ENCODE data around the gene ADCY2. TPM values are rescaled to one million over a fixed set of nuclear protein-coding genes. Genes with fewer than 3 reads are reported as not detected.

ADCY2 gene
- total and polyA plus RNA-seq, 9 of the 15 experiments (the other 6 are each of a cell fraction or from before 2014, with no cell fraction given): 0.01 to 0.15 (median 0.03) TPM; not detected in 5

GRCh38 chr5:7794823-7795222 is 398.9 kb downstream of the ADCY2 start:
- Histone ChIP-seq H4K20me1 (replicated peaks; ENCODE audit: control insufficient read depth, insufficient read depth, low read length) (no peaks in the 10 kb centered on the region), H2AFZ (ENCODE audit: low read depth, low read length) (no peak overlapping the region), H3K4me1 (replicated peaks in 1 of 2; ENCODE audit: control insufficient read depth in 2 of 2, insufficient read depth in 2 of 2, low read length in 2 of 2) (no peaks in the 10 kb centered on the region), H3K9me1 (ENCODE audit: control insufficient read depth, insufficient read depth, low read length) (no peaks in the 10 kb centered on the region), H3K9me3 (replicated peaks; ENCODE audit: control insufficient read depth, insufficient read depth, low read depth, low read length) (no peaks in the 10 kb centered on the region), H3K4me2 (ENCODE audit: insufficient read depth, low read length) (no peak overlapping the region), H3K4me3 (no peak overlapping the region), H3K27ac (ENCODE audit: extremely low read depth, low read depth, low read length) (no peak overlapping the region), H3K9ac (ENCODE audit: insufficient read depth in 1 of 2, low read depth in 2 of 2, low read length in 2 of 2) (no peak overlapping the region), H3K27me3 (ENCODE audit: control insufficient read depth in 2 of 2, insufficient read depth in 2 of 2, low read length in 2 of 2) (peaks cover 8 to 37% of the 10 kb centered on the region in 2 experiments; a peak in 4 of 5 replicates), H3K36me3 (ENCODE audit: control insufficient read depth, insufficient read depth, low read length) (no peaks in the 10 kb centered on the region), H3K79me2 (ENCODE audit: control insufficient read depth, insufficient read depth, low read length) (no peaks in the 10 kb centered on the region)
- no peak for DNase-seq (ENCODE audit: extremely low read depth in 1 of 4, low spot score in 3 of 4)
- no peak for FAIRE-seq
- intact Hi-C loops (cut with micrococcal nuclease) (no loop called here), in situ Hi-C loops (cut with MboI) (no loop called here)
- WGBS (ENCODE audit: insufficient coverage, low coverage, missing lambda C conversion rate): 0% methylated on average over 1 of the region's 1 CpG
- no peak for ATAC-seq
- BruUV-seq (replicated peaks): no TSS peak
- POLR2A ChIA-PET: no interaction called here
- CTCF ChIA-PET (ENCODE audit: low intra/inter-chr PET ratio): no interaction called here
- TF ChIP-seq IFI16 (CRISPR knock-in tag; IDR thresholded peaks at IDR 0.05) (no peak), COPS2 (conservative IDR thresholded peaks at IDR 0.05) (no peak), ZBTB9 (CRISPR knock-in tag; IDR thresholded peaks at IDR 0.05) (no peak), ZNF140 (CRISPR knock-in tag; IDR thresholded peaks at IDR 0.05) (no peak), ZNF407 (IDR thresholded peaks at IDR 0.05; ENCODE audit: low read depth) (no peak), TBP (optimal IDR thresholded peaks at IDR 0.05; ENCODE audit: low read depth, low read length) (no peak), XRCC3 (IDR thresholded peaks at IDR 0.05) (no peak), MTA2 (IDR thresholded peaks at IDR 0.05; ENCODE audit: low read depth) (no peak), KLF13 (tag; IDR thresholded peaks at IDR 0.05; ENCODE audit: borderline replicate concordance, low read depth) (no peak), ZNF24 (IDR thresholded peaks at IDR 0.05) (no peak), CBX5 (IDR thresholded peaks at IDR 0.05; ENCODE audit: borderline replicate concordance, low read depth) (no peak), RBM14 (IDR thresholded peaks at IDR 0.05; ENCODE audit: borderline replicate concordance, insufficient read depth, low read depth, low read length) (no peak), MLLT1 (IDR thresholded peaks at IDR 0.05) (no peak), EP300 (IDR thresholded peaks at IDR 0.05; ENCODE audit: low read length) (no peak)

Measured in K562 (cell line).